CD14-positive monocyte (primary cell): ENCODE measurements around the gene SNAPC4. TPM values are rescaled to one million over a fixed set of nuclear protein-coding genes. Genes with fewer than 3 reads are reported as not detected.

Experiments
- DNase-seq, 3 donors: peaks; one replicate each; pipeline ENCODE4 v3.0.0-alpha.2; 2011 to 2022
- H2AFZ ChIP-seq: 2 replicates; pipeline ENCODE4 v1.6.0; 2012; ENCODE audit warnings: mild to moderate bottlenecking, low read depth, low read length, inconsistent platforms; ENCODE audit not compliant: insufficient read depth, poor library complexity, severe bottlenecking
- H3K27ac ChIP-seq, 2 donors: 1 replicate in 1 of 2; 2 replicates in 1 of 2; pipeline ENCODE4 v1.5.1; 2012 to 2013; ENCODE audit warnings: low read length in 2 of 2, control low read depth in 1 of 2, inconsistent platforms in 1 of 2, low read depth in 1 of 2, mild to moderate bottlenecking in 1 of 2
- H3K27me3 ChIP-seq, 2 donors: one replicate each; pipeline versions ENCODE4 v1.6.0 to v1.6.1; 2011 to 2013; ENCODE audit warnings: low read length in 2 of 2; ENCODE audit not compliant: control insufficient read depth in 2 of 2, insufficient read depth in 2 of 2
- H3K36me3 ChIP-seq, 2 donors: replicated peaks in 1 of 2; 1 replicate in 1 of 2; 2 replicates in 1 of 2; pipeline versions ENCODE4 v1.5.1 to v1.6.1; 2012 to 2013; ENCODE audit warnings: low read length in 2 of 2, control low read depth in 1 of 2, inconsistent platforms in 1 of 2, mild to moderate bottlenecking in 1 of 2; ENCODE audit not compliant: insufficient read depth in 2 of 2, control insufficient read depth in 1 of 2
- H3K4me1 ChIP-seq, 2 donors: 1 replicate in 1 of 2; 2 replicates in 1 of 2; pipeline versions ENCODE4 v1.5.1 to v1.6.1; 2012 to 2013; ENCODE audit warnings: low read length in 2 of 2, control low read depth in 1 of 2, inconsistent platforms in 1 of 2, mild to moderate bottlenecking in 1 of 2, moderate library complexity in 1 of 2; ENCODE audit not compliant: insufficient read depth in 2 of 2, control insufficient read depth in 1 of 2
- H3K4me2 ChIP-seq: replicated peaks from 2 replicates; pipeline ENCODE3; 2012; ENCODE audit warnings: low read length, moderate library complexity, mild to moderate bottlenecking; ENCODE audit not compliant: poor library complexity, severe bottlenecking; ENCODE audit errors: extremely low read depth
- H3K4me3 ChIP-seq, 3 experiments: fragments of 200-600 bp in 1 of 3; sonication (generic) in 1 of 3; replicated peaks in 1 of 3; 1 replicate in 2 of 3; 2 replicates in 1 of 3; pipeline ENCODE4 v1.5.1; 2011 to 2013; ENCODE audit warnings: low read length in 3 of 3, mild to moderate bottlenecking in 3 of 3, control low read depth in 2 of 3, low read depth in 2 of 3, inconsistent platforms in 1 of 3, moderate library complexity in 1 of 3
- H3K79me2 ChIP-seq: 2 replicates; pipeline ENCODE4 v1.6.0; 2012; ENCODE audit warnings: mild to moderate bottlenecking, control low read depth, inconsistent platforms, low read length, moderate library complexity; ENCODE audit not compliant: insufficient read depth
- H3K9ac ChIP-seq: 2 replicates; pipeline ENCODE4 v1.6.0; 2017; ENCODE audit warnings: low read length, mild to moderate bottlenecking; ENCODE audit not compliant: insufficient read depth, poor library complexity, severe bottlenecking
- H3K9me3 ChIP-seq, 2 donors: replicated peaks in 1 of 2; 1 replicate in 1 of 2; 2 replicates in 1 of 2; pipeline versions ENCODE4 v1.5.1 to v1.6.1; 2012 to 2013; ENCODE audit warnings: low read length in 2 of 2, control low read depth in 1 of 2; ENCODE audit not compliant: control insufficient read depth in 1 of 2, insufficient read depth in 1 of 2
- H4K20me1 ChIP-seq: 2 replicates; pipeline ENCODE4 v1.6.0; 2012; ENCODE audit warnings: mild to moderate bottlenecking, low read length, control low read depth, moderate library complexity; ENCODE audit not compliant: insufficient read depth
- H3K27ac Mint-ChIP-seq, 7 donors: one replicate each; pipeline ENCODE4 v1.8.0; 2020; ENCODE audit warnings: mild to moderate bottlenecking in 7 of 7, mixed read lengths in 7 of 7, moderate library complexity in 6 of 7, inconsistent platforms in 2 of 7
- H3K27me3 Mint-ChIP-seq, 3 donors: one replicate each; pipeline ENCODE4 v1.8.0; 2021 to 2022; ENCODE audit warnings: low read depth in 3 of 3, mild to moderate bottlenecking in 3 of 3, mixed read lengths in 3 of 3, moderate library complexity in 3 of 3, inconsistent platforms in 1 of 3
- H3K36me3 Mint-ChIP-seq, 2 donors: one replicate each; pipeline ENCODE4 v1.8.0; 2020; ENCODE audit warnings: mixed read lengths in 2 of 2, inconsistent platforms in 1 of 2, mild to moderate bottlenecking in 1 of 2
- H3K4me1 Mint-ChIP-seq: one replicate; pipeline ENCODE4 v1.8.0; 2020; ENCODE audit warnings: mild to moderate bottlenecking, mixed read lengths
- H3K4me3 Mint-ChIP-seq, 2 donors: one replicate each; pipeline ENCODE4 v1.8.0; 2020; ENCODE audit warnings: mild to moderate bottlenecking in 2 of 2, mixed read lengths in 2 of 2, moderate library complexity in 1 of 2
- H3K9me3 Mint-ChIP-seq, 7 donors: one replicate each; pipeline ENCODE4 v1.8.0; 2020 to 2022; ENCODE audit warnings: mixed read lengths in 7 of 7, mild to moderate bottlenecking in 6 of 7, moderate library complexity in 6 of 7, inconsistent platforms in 2 of 7
- WGBS: methylation state at CpG from one replicate; pipeline ENCODE4 v1.1.5; 2013; ENCODE audit warnings: missing lambda C conversion rate; ENCODE audit not compliant: insufficient coverage; 5-methylcytosine and 5-hydroxymethylcytosine counted together
- intact Hi-C, 2 donors: fragments of 100-400 bp; cut with micrococcal nuclease; formaldehyde crosslinking; loops; one replicate each; pipeline versions ENCODE4 v1.15.0 to v1.15.1; 2023
- polyA plus RNA-seq, 3 donors: library from polyadenylated mRNA; depleted of rRNA in 1 of 3; unstranded in 2 of 3; stranded (reverse) in 1 of 3; fragments of 300-500 nt in 2 of 3; fragments of >200 nt in 1 of 3; fragmentation: Illumina TruSeq in 2 of 3; gene quantifications; 1 replicate in 2 of 3; 2 replicates in 1 of 3; pipeline ENCODE4 v1.2.3, GENCODE V29; 2012 to 2021
- TF ChIP-seq, protein P1 (sequence below): fragments of 200-600 bp; IDR thresholded peaks from one replicate; pipeline ENCODE4 v1.8.0; 2022; ENCODE audit warnings: antibody characterized with exemption, mild to moderate bottlenecking

SNAPC4 gene
- polyA plus RNA-seq, 3 donors: 0.59 to 6.7 (median 1.2) TPM

GRCh38 chr9:136398286-136398685 lies 1.7 kb downstream of the SNAPC4 start:
- Histone ChIP-seq H3K27ac (no peak overlapping the region), H3K27me3 (no peaks in the 10 kb centered on the region), H3K79me2 (peaks cover 15% of the 10 kb centered on the region), H3K4me2 (no peak overlapping the region), H3K4me3 (no peak overlapping the region), H3K4me1 (peaks cover 17 to 23% of the 10 kb centered on the region in 2 donors), H3K36me3 (peaks cover 45 to 51% of the 10 kb centered on the region in 2 donors), H4K20me1 (peaks cover 14% of the 10 kb centered on the region), H3K9me3 (no peaks in the 10 kb centered on the region), H3K9ac (no peak overlapping the region), H2AFZ (no peak overlapping the region)
- TF ChIP-seq, protein P1, sequence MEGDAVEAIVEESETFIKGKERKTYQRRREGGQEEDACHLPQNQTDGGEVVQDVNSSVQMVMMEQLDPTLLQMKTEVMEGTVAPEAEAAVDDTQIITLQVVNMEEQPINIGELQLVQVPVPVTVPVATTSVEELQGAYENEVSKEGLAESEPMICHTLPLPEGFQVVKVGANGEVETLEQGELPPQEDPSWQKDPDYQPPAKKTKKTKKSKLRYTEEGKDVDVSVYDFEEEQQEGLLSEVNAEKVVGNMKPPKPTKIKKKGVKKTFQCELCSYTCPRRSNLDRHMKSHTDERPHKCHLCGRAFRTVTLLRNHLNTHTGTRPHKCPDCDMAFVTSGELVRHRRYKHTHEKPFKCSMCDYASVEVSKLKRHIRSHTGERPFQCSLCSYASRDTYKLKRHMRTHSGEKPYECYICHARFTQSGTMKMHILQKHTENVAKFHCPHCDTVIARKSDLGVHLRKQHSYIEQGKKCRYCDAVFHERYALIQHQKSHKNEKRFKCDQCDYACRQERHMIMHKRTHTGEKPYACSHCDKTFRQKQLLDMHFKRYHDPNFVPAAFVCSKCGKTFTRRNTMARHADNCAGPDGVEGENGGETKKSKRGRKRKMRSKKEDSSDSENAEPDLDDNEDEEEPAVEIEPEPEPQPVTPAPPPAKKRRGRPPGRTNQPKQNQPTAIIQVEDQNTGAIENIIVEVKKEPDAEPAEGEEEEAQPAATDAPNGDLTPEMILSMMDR: no peak
- intact Hi-C loops: no loop called here
- peak overlapping the region in 1 of 2 donors; percentile 6 for H3K4me3 Mint-ChIP-seq
- peaks cover 46 to 58% of the 10 kb centered on the region in 2 donors for H3K36me3 Mint-ChIP-seq
- H3K9me3 Mint-ChIP-seq: peaks cover 0 to 2% (median 0%) of the 10 kb centered on the region in 7 donors
- peaks cover 15% of the 10 kb centered on the region for H3K4me1 Mint-ChIP-seq
- H3K27me3 Mint-ChIP-seq: peaks cover 0 to 4% (median 4%) of the 10 kb centered on the region in 3 donors
- no peak for DNase-seq
- no peak overlapping the region for H3K27ac Mint-ChIP-seq
- 96% methylated on average over 8 of the region's 12 CpGs for WGBS

GRCh38 chr9:136397643-136398042 lies 2.3 kb downstream of the SNAPC4 start:
- Histone ChIP-seq H3K9me3 (no peaks in the 10 kb centered on the region), H3K36me3 (peaks cover 51 to 55% of the 10 kb centered on the region in 2 donors), H3K4me2 (no peak overlapping the region), H3K4me1 (peaks cover 17 to 23% of the 10 kb centered on the region in 2 donors), H4K20me1 (peaks cover 14% of the 10 kb centered on the region), H3K9ac (no peak overlapping the region), H3K79me2 (peaks cover 15% of the 10 kb centered on the region), H2AFZ (no peak overlapping the region), H3K4me3 (no peak overlapping the region), H3K27me3 (no peaks in the 10 kb centered on the region), H3K27ac (no peak overlapping the region)
- H3K4me1 Mint-ChIP-seq: peaks cover 15% of the 10 kb centered on the region
- no peak overlapping the region for H3K4me3 Mint-ChIP-seq
- no CpG with 5 or more reads among the region's 6 CpGs for WGBS
- peaks cover 45 to 61% of the 10 kb centered on the region in 2 donors for H3K36me3 Mint-ChIP-seq
- DNase-seq: no peak
- TF ChIP-seq, protein P1: no peak
- intact Hi-C loops: no loop called here
- H3K27me3 Mint-ChIP-seq: peaks cover 0 to 4% (median 4%) of the 10 kb centered on the region in 3 donors
- peaks cover 0 to 2% (median 0%) of the 10 kb centered on the region in 7 donors for H3K9me3 Mint-ChIP-seq
- H3K27ac Mint-ChIP-seq: no peak overlapping the region
